Lung (tissue), 12 donors: ENCODE measurements around the gene POC1A. TPM values are rescaled to one million over a fixed set of nuclear protein-coding genes. Genes with fewer than 3 reads are reported as not detected.

Experiments used
- ATAC-seq: fragments of 200-7000 bp; cut with Tn5 transposase; one replicate; pipeline ENCODE4 v1.9.1; 2020; ENCODE audit warnings: moderate number of reproducible peaks; ENCODE audit not compliant: insufficient read depth, low FRiP score
- DNase-seq, 3 donors: peaks; one replicate each; pipeline ENCODE4 v3.0.0-alpha.2; 2013 to 2017
- H3K27ac ChIP-seq, 2 donors: one replicate each; pipeline ENCODE4 v1.5.1; 2013; ENCODE audit warnings: mild to moderate bottlenecking in 2 of 2, moderate library complexity in 2 of 2, control low read depth in 1 of 2, inconsistent platforms in 1 of 2, low read depth in 1 of 2, low read length in 1 of 2
- H3K27me3 ChIP-seq, 3 donors: one replicate each; pipeline ENCODE4 v1.5.1; 2013; ENCODE audit warnings: low read length in 2 of 3; ENCODE audit not compliant: control insufficient read depth in 3 of 3, insufficient read depth in 3 of 3
- H3K36me3 ChIP-seq, 4 donors: one replicate each; pipeline ENCODE4 v1.5.1; 2013; ENCODE audit warnings: low read length in 4 of 4, mild to moderate bottlenecking in 1 of 4, moderate library complexity in 1 of 4; ENCODE audit not compliant: control insufficient read depth in 4 of 4, insufficient read depth in 4 of 4
- H3K4me1 ChIP-seq, 5 donors: one replicate each; pipeline ENCODE4 v1.5.1; 2013; ENCODE audit warnings: low read length in 5 of 5, mild to moderate bottlenecking in 2 of 5, moderate library complexity in 1 of 5; ENCODE audit not compliant: control insufficient read depth in 5 of 5, insufficient read depth in 5 of 5
- H3K4me3 ChIP-seq: one replicate; pipeline ENCODE4 v1.5.1; 2013; ENCODE audit warnings: mild to moderate bottlenecking, control low read depth, moderate library complexity
- H3K9ac ChIP-seq, 2 donors: one replicate each; pipeline ENCODE4 v1.5.1; 2013; ENCODE audit warnings: low read length in 2 of 2, control low read depth in 1 of 2; ENCODE audit not compliant: insufficient read depth in 1 of 2
- H3K9me3 ChIP-seq, 4 donors: one replicate each; pipeline ENCODE4 v1.5.1; 2013; ENCODE audit warnings: low read length in 3 of 4, mild to moderate bottlenecking in 1 of 4, moderate library complexity in 1 of 4; ENCODE audit not compliant: control insufficient read depth in 4 of 4, insufficient read depth in 3 of 4
- whole genome bisulfite sequencing, 2 donors: extraction: QIAGEN DNeasy Blood & Tissue Kit; methylation state at CpG; one replicate each; pipeline ENCODE4 v1.1.7; 2013; 5-methylcytosine and 5-hydroxymethylcytosine counted together
- polyA plus RNA-seq, 2 donors: library from polyadenylated mRNA; stranded (reverse); fragments of 200-250 nt; gene quantifications; one replicate each; pipeline ENCODE4 v1.2.1, GENCODE V29; 2013
- total RNA-seq, 2 donors: library from RNA; depleted of rRNA in 1 of 2; stranded (reverse); fragments of >200 nt in 1 of 2; gene quantifications; one replicate each; pipeline ENCODE4 v1.2.1, GENCODE V29; 2014 to 2021
- TF ChIP-seq, protein P1 (sequence below): IDR thresholded peaks from 2 replicates; pipeline ENCODE4 v1.5.1; 2012; ENCODE audit warnings: mild to moderate bottlenecking; ENCODE audit errors: control extremely low read depth, extremely low read depth
- donor health status: control.
- donor health status: control.
- donor health status: Bipolar disorder and iron deficiency.
- donor health status: healthy.
- donor health status: DM: yes; HTN: yes; CAD: no.

POC1A gene
- total and polyA plus RNA-seq, 4 donors = 2.3 to 5.4 (median 4.0) TPM

DNA sequence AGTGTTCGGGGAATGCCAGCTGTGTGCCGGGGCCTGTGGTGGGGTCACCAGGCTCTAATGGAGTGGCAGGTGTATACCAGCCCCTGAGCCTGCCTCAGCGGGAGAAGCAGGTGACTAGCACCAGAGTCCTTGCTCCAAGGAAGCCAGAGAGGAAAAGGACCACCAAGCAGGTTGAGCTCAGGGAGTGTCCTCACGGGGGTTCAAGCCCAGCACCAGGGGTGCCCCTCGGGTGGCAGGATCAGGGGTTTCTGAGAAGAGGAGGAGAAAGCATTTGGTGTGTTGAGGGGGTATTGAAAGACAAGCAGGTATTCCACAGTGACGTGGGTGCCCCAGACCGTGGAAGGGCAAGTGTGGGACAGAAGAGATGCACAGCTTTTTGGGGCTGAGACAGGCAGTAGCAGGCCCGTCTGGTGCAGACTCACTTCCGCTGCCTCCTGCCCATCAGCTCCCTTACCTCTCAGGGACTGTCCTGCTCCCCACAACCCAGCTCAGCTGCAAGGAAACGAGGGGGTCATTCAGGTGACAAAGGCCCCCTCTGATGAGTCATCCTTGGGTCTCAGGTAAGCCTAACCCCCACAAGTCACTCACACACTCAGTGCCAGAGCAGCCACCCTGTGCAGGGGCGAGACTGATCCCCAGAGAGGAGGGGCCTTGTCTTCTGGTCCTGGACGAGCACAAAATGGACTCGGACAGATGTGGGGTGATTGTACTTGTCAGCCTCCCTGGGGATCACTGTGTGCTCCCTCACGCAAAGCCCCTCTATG lies 21.4 kb upstream of the POC1A start:
- H3K4me1 ChIP-seq = peaks cover 0 to 16% (median 6%) of the 10 kb centered on the region in 5 donors
- TF ChIP-seq, protein P1, sequence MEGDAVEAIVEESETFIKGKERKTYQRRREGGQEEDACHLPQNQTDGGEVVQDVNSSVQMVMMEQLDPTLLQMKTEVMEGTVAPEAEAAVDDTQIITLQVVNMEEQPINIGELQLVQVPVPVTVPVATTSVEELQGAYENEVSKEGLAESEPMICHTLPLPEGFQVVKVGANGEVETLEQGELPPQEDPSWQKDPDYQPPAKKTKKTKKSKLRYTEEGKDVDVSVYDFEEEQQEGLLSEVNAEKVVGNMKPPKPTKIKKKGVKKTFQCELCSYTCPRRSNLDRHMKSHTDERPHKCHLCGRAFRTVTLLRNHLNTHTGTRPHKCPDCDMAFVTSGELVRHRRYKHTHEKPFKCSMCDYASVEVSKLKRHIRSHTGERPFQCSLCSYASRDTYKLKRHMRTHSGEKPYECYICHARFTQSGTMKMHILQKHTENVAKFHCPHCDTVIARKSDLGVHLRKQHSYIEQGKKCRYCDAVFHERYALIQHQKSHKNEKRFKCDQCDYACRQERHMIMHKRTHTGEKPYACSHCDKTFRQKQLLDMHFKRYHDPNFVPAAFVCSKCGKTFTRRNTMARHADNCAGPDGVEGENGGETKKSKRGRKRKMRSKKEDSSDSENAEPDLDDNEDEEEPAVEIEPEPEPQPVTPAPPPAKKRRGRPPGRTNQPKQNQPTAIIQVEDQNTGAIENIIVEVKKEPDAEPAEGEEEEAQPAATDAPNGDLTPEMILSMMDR = no peak
- DNase-seq (no peak), ATAC-seq (no peak)
- no peak overlapping the region for H3K9ac ChIP-seq
- H3K36me3 ChIP-seq = no peaks in the 10 kb centered on the region
- 92% methylated on average over 13 to 14 of the region's 14 CpGs for WGBS, 2 donors
- no peak overlapping the region for H3K27ac ChIP-seq
- no peaks in the 10 kb centered on the region for H3K27me3 ChIP-seq
- no peaks in the 10 kb centered on the region for H3K9me3 ChIP-seq
- no peak overlapping the region for H3K4me3 ChIP-seq

- no peak overlapping the region for H3K27ac ChIP-seq
- H3K4me3 ChIP-seq = no peak overlapping the region
- no peaks in the 10 kb centered on the region for H3K27me3 ChIP-seq
- H3K36me3 ChIP-seq = no peaks in the 10 kb centered on the region
- no peaks in the 10 kb centered on the region for H3K9me3 ChIP-seq
- ATAC-seq (no peak), DNase-seq (no peak)
- 68 to 75% methylated on average over 9 of the region's 9 CpGs for WGBS, 2 donors
- TF ChIP-seq, protein P1 = no peak
- peaks cover 0 to 16% (median 6%) of the 10 kb centered on the region in 5 donors for H3K4me1 ChIP-seq
- H3K9ac ChIP-seq = no peak overlapping the region
These were observed 20.7 kb upstream of the POC1A start for GRCh38 chr3:52174896-52175295.

DNA sequence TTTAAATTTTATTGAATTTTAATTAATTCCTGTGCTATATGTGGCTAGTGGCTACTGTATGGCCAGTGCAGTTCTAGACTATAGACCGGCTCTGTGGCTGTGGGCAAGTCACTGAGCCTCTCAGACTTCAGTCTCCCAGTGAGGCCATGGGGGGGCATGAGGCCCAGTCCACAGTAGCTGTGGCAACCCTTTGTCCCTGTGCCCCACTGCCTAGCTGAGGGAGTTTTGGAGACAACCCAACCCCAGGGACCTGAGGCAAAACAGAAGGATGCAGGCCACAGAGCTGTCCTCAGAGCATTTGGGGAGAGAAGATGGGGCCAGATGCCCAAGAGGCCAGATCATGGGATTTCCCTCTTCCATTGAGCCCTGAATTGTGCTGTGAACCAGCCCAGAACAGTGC lies 18.9 kb upstream of the POC1A start:
- no peak overlapping the region for H3K27ac ChIP-seq
- no peak overlapping the region for H3K4me3 ChIP-seq
- no peaks in the 10 kb centered on the region for H3K9me3 ChIP-seq
- H3K9ac ChIP-seq = no peak overlapping the region
- 96 to 100% methylated on average over 1 of the region's 1 CpG for WGBS, 2 donors
- DNase-seq = no peak
- ATAC-seq = no peak
- no peaks in the 10 kb centered on the region for H3K27me3 ChIP-seq
- H3K36me3 ChIP-seq = no peaks in the 10 kb centered on the region
- TF ChIP-seq, protein P1 = no peak
- peaks cover 0 to 12% (median 6%) of the 10 kb centered on the region in 5 donors for H3K4me1 ChIP-seq

DNA sequence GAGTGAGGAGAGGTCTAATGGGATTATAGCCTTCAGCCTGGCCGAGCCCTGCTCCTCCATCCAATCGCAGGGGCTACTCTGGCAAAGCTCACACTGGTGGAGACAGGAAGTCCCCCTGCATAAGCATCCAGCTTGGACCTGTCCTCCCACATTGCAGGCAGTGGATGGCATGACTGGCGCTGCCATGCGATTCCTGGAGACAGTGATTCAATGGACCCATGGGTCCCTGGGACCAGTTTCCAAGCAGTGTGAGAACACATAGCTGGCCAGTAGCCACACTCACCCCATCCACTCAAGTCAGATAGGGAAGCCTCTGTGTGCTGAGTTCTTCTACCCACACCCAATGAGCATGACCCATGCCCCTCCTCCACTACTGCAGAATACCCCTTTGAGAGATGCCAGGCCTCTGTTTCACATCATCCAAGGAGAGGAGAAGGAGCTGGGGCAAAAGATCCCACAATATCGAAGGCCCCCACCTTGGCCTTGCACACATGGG lies 18.1 kb upstream of the POC1A start:
- H3K4me1 ChIP-seq = peaks cover 0 to 9% (median 6%) of the 10 kb centered on the region in 5 donors
- no peak overlapping the region for H3K9ac ChIP-seq
- DNase-seq (no peak), ATAC-seq (no peak)
- 95 to 96% methylated on average over 5 of the region's 5 CpGs for WGBS, 2 donors
- H3K27me3 ChIP-seq = no peaks in the 10 kb centered on the region
- H3K4me3 ChIP-seq = no peak overlapping the region
- H3K27ac ChIP-seq = no peak overlapping the region
- H3K9me3 ChIP-seq = no peaks in the 10 kb centered on the region
- TF ChIP-seq, protein P1 = no peak
- no peaks in the 10 kb centered on the region for H3K36me3 ChIP-seq
